NCI-H2081 treated with DMSO at 0.1 percent for 48 hours (cell line): ENCODE measurements around the gene CCDC33.

Experiments used
- DNase-seq: peaks from one replicate; lab custom pipeline; 2025; lab: John Stamatoyannopoulos, UW

Gene CCDC33

DNA sequence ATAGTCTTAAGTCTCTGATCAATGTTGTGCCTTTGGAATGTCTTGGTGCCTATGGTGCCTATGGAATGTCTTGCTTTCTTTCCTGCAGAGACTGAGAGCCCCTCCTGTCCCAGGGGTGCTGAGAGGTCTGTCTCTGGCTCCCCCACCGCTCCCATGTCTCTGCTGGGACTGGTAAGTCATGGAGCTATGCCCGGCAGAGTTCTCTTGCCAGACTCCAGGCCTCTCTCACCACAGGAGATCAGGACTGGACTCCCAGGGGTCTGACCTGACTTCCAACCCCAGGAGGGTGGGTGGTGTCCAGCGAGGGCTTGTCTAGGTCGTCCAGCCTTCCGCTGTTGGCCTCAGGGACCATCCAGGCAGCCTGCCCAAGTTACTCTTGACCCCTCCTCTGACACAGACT is 145.4 kb downstream of the CCDC33 start:
- no peak for DNase-seq

DNA sequence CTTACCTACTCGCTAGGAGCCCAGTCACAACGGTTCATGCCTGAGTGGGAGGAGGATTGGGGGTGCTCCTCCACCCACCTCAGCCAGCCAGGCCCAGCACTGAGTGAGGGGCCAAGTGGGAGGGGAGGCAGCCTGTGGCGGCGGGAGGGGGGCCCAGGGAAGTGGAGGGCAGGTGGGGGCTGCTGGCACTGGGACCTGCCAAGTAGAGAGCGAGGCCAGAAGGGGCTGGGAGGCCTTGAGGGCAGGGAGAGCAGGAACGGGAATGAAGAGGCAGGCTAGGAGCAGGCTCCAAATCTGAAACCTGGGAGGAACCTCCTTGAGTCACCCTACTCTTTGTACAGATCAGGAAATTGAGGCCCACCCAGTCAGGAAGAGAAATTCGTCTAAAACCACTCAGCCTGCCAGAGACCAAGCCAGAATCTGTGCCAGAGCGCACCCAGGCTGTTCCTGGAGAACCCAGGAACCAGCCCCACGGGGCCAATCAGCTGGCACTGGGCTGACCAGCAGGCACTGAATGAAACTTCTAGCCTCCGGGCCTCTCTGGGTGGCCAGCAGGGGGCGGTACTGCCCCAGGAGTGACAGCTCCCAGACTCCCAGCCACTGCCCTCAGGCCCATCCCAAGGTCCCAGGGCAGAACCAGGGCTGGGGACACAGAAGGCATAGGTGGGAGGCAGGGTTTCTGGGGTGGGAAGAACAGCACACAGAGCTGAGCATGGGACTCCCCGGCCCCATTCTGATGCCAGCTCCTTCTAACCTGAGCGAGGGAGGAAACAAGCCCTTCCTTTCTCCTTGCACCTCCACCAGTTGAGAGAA is 146.1 kb downstream of the CCDC33 start:
- DNase-seq, result no peak

DNA sequence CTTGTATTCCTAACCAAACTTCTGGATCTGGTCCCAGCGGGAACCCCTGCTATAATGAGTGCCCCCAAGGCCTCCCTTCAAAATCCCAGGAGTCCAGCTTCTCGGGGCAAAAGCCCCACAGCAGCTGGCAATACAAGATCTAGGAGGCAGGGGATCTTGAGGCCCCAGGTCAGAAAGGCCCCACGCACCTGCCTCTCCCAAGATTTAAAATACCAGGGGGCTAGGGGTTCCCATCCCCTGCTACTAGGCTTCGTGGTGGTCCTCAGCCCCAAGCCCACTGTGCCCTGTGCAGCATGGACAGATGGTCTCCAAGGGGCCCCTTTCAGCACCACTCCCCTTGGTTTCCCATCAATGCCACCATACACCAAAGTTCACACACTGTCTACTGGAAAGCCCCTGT is 147.2 kb downstream of the CCDC33 start:
- no peak for DNase-seq

DNA sequence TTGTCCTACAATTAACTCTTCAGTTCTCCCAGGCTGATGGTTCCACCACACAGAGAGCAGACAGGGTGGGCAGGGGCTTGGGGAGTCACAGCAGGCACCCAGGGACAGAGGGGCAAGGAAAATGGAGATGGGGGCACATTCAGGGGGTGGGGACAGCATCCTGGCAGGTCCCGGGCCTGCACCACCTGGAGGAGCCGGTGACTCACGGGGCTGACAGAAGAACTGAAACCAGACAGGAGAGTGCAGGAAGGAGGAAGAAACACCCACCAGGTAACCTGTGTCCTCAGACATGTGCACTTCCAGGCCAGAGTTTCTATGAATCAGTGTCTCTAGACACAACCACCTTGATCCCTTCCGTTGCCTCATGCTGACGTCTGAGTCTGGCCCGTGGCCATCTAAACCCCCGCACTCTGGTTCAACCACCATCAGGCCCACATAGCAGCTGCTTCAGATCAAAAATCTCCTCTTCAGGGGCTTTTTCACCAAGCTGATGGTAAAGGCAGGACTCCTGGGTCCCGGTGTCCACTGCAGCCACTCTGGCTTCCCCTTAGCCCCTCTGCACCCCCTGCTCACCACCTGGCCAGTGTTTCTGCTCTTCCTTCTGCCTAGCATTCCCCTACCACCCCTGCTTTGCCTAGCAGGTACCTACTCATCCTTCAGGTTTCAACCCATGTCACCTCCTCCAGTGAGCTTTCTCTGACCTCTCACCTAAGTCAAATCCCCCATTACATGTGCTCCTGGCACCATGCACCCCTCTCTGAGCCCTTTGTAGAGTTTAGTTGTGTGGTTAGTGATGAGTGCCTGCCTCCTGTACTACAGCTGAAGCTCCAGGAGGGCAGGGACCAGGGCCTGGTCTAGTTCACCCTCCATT is 147.8 kb downstream of the CCDC33 start:
- no peak for DNase-seq

DNA sequence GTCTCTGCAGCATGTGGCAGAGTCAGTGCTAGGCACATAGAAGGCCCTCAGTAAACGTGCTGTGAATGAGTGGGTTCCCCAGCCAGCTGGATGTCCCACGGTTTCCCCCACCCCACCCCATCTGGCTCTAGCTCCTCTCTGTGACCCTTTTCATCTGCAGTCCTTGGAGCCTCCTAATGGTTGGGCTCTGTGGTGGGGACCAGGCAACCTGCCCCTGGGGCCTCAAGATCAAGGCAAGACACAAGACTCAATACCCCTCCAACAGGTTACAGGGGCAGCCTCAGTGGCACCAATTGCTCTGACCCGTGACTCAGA is 148.4 kb downstream of the CCDC33 start:
- no peak for DNase-seq

DNA sequence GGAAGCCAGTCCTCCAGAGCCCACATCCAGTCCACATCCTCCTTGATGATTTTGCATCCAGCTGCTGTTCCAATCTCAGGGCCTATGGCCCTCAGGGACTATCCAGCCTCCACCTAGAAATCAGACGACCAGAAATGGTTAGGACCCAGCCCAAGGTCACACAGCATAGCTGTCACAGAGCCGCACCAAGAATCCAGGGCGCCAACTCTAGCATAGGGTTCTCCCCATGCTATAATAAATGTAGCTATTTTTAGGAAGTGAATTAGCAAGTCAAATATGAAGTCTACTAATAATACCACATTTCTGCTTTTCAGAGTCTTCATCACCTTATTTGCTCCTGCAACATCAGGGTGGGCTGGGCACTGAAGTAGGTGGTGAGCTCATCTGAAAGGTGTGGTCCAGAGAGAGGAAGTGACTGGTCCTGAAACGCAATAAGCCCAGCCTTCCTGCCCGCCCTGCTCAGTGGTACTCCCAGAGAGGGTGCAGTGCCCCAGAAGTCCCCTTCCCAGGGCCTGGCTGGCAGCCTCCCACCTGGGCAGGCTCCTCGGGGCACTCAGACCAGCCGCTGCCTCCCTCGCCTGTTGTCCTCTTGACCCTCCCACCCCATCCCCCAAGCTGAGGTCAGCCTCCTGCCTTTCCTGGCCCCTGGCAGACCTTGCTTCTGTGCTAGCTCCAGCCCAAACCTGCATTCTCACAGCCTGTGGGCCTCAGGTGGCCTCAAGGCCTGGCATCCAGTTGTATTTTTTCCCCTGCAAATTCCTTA is 148.9 kb downstream of the CCDC33 start:
- no peak for DNase-seq

DNA sequence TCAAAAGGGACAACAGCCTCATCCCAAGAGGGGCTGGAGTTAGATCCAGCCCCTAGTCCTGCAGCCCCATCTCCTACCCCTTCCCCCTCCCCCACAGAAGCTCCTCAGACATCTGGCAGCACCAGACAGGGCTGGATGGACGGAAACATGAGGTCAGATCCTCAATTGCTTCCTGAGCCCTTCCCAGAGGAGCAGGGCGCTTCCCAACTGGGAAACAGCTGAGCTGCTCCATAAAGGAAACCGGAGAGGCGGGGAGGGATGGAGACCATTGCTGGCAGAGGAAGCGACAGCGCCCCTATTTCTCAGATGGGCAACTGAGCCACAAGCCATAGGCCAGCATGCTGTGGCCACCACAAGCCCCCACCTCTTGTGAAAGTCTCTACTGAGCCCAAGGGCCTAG is 149.6 kb downstream of the CCDC33 start:
- no peak for DNase-seq
